HepG2 (cell line): ENCODE data around the gene CTU2. TPM values are rescaled to one million over a fixed set of nuclear protein-coding genes. Genes with fewer than 3 reads are reported as not detected.

Experiments used
- EZH2 ChIP-seq: conservative IDR thresholded peaks from 2 replicates; pipeline ENCODE4 v1.6.1; 2012; ENCODE audit warnings: mild to moderate bottlenecking, low read depth, low read length, moderate library complexity
- GZF1 ChIP-seq: sonication (generic); formaldehyde crosslinking; IDR thresholded peaks from 2 replicates; pipeline ENCODE4 v1.5.1; 2020; ENCODE audit warnings: mild to moderate bottlenecking, missing genetic modification reagents
- KAT8 ChIP-seq: IDR thresholded peaks from 2 replicates; pipeline ENCODE4 v1.6.1; 2016; ENCODE audit warnings: missing genetic modification reagents, missing compliant biosample characterization
- LBX2 ChIP-seq: sonication (generic); formaldehyde crosslinking; IDR thresholded peaks from 2 replicates; pipeline ENCODE4 v1.5.0; 2020; ENCODE audit warnings: missing genetic modification reagents, mild to moderate bottlenecking, borderline replicate concordance
- NFAT5 ChIP-seq: sonication (generic); formaldehyde crosslinking; IDR thresholded peaks from 2 replicates; pipeline ENCODE4 v1.4.0; 2020; ENCODE audit warnings: missing genetic modification reagents
- PAWR ChIP-seq: sonication (generic); formaldehyde crosslinking; IDR thresholded peaks from 2 replicates; pipeline ENCODE4 v1.4.0; 2020; ENCODE audit warnings: missing genetic modification reagents, mild to moderate bottlenecking, borderline replicate concordance
- SCMH1 ChIP-seq: sonication (generic); formaldehyde crosslinking; IDR thresholded peaks from 2 replicates; pipeline ENCODE4 v1.9.0; 2021; ENCODE audit warnings: missing genetic modification reagents, mild to moderate bottlenecking, borderline replicate concordance
- SIN3B ChIP-seq: fragments of 150-350 bp; IDR thresholded peaks from 2 replicates; pipeline ENCODE4 v1.6.1; 2014; ENCODE audit warnings: low read length
- SMAD9 ChIP-seq: sonication (generic); formaldehyde crosslinking; IDR thresholded peaks from 2 replicates; pipeline ENCODE4 v1.5.1; 2020; ENCODE audit warnings: mild to moderate bottlenecking, missing genetic modification reagents
- TERF1 ChIP-seq: sonication (generic); formaldehyde crosslinking; IDR thresholded peaks from 2 replicates; pipeline ENCODE4 v1.8.0; 2022; ENCODE audit warnings: mild to moderate bottlenecking, missing genetic modification reagents, moderate library complexity
- TFDP1 ChIP-seq: IDR thresholded peaks from 2 replicates; pipeline ENCODE4 v1.6.1; 2016; ENCODE audit warnings: missing compliant biosample characterization, missing genetic modification reagents, borderline replicate concordance
- ZBTB26 ChIP-seq: IDR thresholded peaks from 2 replicates; pipeline ENCODE4 v1.6.1; 2016; ENCODE audit warnings: missing compliant biosample characterization, missing genetic modification reagents, borderline replicate concordance
- ZBTB37 ChIP-seq: sonication (generic); formaldehyde crosslinking; IDR thresholded peaks from 2 replicates; pipeline ENCODE4 v1.4.0; 2020; ENCODE audit warnings: mild to moderate bottlenecking, missing genetic modification reagents
- ZBTB8A ChIP-seq: sonication (generic); formaldehyde crosslinking; IDR thresholded peaks from 2 replicates; pipeline ENCODE4 v1.4.0; 2020; ENCODE audit warnings: mild to moderate bottlenecking, low read depth, missing genetic modification reagents, borderline replicate concordance
- ZNF124 ChIP-seq: sonication (generic); formaldehyde crosslinking; IDR thresholded peaks from 2 replicates; pipeline ENCODE4 v1.4.0; 2020; ENCODE audit warnings: missing genetic modification reagents
- ZNF260 ChIP-seq: sonication (generic); formaldehyde crosslinking; IDR thresholded peaks from 2 replicates; pipeline ENCODE4 v1.4.0; 2020; ENCODE audit warnings: missing genetic modification reagents, low read depth, mild to moderate bottlenecking, borderline replicate concordance
- ZNF331 ChIP-seq: sonication (generic); formaldehyde crosslinking; IDR thresholded peaks from 2 replicates; pipeline ENCODE4 v1.4.0; 2020; ENCODE audit warnings: missing genetic modification reagents
- ZNF543 ChIP-seq: sonication (generic); formaldehyde crosslinking; IDR thresholded peaks from 2 replicates; pipeline ENCODE4 v1.4.0; 2020; ENCODE audit warnings: mild to moderate bottlenecking, missing genetic modification reagents
- polyA plus RNA-seq, 8 experiments: library from polyadenylated mRNA; depleted of rRNA in 3 of 8; stranded (reverse) in 7 of 8; unstranded in 1 of 8; fragments of >200 nt; fragmentation: Illumina TruSeq in 4 of 8; extraction: Trizol in 4 of 8; gene quantifications; 2 replicates each; pipeline versions ENCODE4 v1.2.1 to v1.2.3, GENCODE V29; 2011 to 2016; ENCODE audit warnings: low read depth in 4 of 8, missing spikeins in 1 of 8, mixed read lengths in 1 of 8; ENCODE audit not compliant: insufficient read depth in 1 of 8
- total RNA-seq, 5 experiments: library from RNA; depleted of rRNA; stranded (reverse); fragments of >200 nt; fragmentation: Illumina TruSeq; extraction: Trizol; gene quantifications; 2 replicates each; pipeline ENCODE4 v1.2.3, GENCODE V29; 2016; ENCODE audit warnings: low read depth in 1 of 5

CTU2 gene
- total and polyA plus RNA-seq, 2 of the 13 experiments (the other 11 are each of a cell fraction or from before 2014, with no cell fraction given), result 13.3 to 21.9 TPM

GRCh38 chr16:88759245-88759975, 53.1 kb downstream of the CTU2 start (continued):
- TF ChIP-seq TERF1 (CRISPR knock-in tag) (no peak), SMAD9 (CRISPR knock-in tag) (peak; percentile 38; the same call in 1 of the 2 replicates), GZF1 (CRISPR knock-in tag) (peak; percentile 95), SIN3B (peak; percentile 61; the same call in 1 of the 2 replicates), ZBTB37 (CRISPR knock-in tag) (no peak), ZNF331 (CRISPR knock-in tag) (peak; percentile 81), SCMH1 (CRISPR knock-in tag) (no peak), LBX2 (CRISPR knock-in tag) (no peak), PAWR (CRISPR knock-in tag) (no peak), ZNF124 (CRISPR knock-in tag) (peak; percentile 73; the same call in 1 of the 2 replicates), ZBTB26 (CRISPR knock-in tag) (peak; percentile 92; the same call in 1 of the 2 replicates), ZNF543 (CRISPR knock-in tag) (peak; percentile 29; the same call in 1 of the 2 replicates), TFDP1 (peak; percentile 77; the same call in 1 of the 2 replicates), ZBTB8A (no peak), NFAT5 (no peak), KAT8 (CRISPR knock-in tag) (peak; percentile 76; the same call in 1 of the 2 replicates), ZNF260 (no peak), EZH2 (no peak)
